HG02759 (cell line): ENCODE measurements around the gene MBOAT7.
"Not testable (repeated sequence)": the region's sequence is repeated elsewhere in the genome, so short reads cannot be mapped to it uniquely, and the experiment has no call there.

ENCODE experiments used
- ATAC-seq: cut with Tn5 transposase; IDR thresholded peaks from one replicate; pipeline ENCODE4 v1.9.1; 2021; ENCODE audit warnings: mild to moderate bottlenecking, moderate library complexity; ENCODE audit not compliant: unreplicated experiment

MBOAT7 gene

GRCh38 chr19:54189145-54189734 is at the start of gene MBOAT7:
Gene MBOAT7 (minus strand): TSS chr19:54189580. CDS start chr19:54188508, 1,072 bp downstream.
- ATAC-seq = peak; percentile 29

DNA sequence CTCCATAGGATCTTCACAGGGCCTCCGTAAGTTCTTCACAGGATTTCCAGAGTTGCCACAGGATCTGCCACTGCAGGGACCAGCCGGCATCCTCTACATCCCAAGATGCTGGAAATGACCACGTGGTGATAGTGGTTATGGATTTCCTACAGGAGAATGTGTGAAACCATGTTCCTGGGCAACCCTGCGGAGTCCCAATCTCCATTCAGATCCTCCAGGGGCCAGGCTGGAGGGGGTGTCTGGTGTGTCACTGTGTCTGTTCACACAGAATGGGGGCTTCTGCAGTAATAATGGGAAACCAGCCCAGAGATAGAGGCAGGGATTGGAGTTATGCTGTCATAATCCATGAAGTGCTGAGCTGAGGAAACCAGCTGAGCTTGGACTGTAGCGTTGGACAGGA is 44.6 kb upstream of the MBOAT7 start:
- no peak for ATAC-seq

DNA sequence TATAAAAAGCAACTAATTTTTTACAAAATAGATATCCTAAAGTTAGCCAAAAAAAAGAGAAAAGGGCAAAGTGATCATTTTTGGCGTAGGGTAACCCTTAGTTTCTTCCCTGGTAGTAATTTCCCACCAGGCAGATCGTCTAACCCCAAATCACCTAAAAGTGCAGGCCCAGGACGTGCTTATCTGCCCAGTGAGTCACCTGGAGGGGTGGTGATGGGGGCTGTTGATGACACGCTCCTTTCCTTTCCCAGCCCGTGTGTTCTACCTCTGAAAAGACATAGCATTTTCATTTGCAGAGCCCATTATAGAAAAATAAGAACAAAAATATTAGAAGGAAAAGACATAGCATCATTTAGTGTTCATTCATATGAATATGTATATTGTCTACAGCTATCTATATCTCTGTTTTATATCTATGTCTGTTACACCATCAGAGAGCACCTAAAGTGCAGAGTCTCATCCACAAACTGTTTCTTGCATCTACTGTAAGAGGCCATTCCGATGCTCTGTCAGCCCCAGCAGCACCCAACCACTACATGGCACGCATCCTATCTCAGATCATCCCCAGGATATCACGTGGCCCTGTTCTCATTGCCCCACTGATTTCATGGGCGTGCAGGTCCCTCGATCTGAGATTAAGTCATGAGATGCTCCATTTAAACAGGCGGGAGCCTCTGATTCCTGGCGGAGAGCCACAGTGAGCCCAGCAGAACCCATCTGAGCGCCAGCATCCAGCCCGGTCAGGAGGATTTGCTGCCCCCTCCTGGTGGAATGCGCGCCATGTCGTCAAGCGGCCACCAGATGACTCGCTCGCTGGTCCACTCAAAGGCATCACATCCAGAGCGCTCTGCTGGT is 41.9 kb upstream of the MBOAT7 start:
- ATAC-seq = peak; percentile 67

- ATAC-seq = no peak
These were observed 40.7 kb upstream of the MBOAT7 start for GRCh38 chr19:54230031-54230430.

GRCh38 chr19:54229146-54229545 is 39.8 kb upstream of the MBOAT7 start:
- no peak for ATAC-seq

GRCh38 chr19:54224619-54225018 is 35.2 kb upstream of the MBOAT7 start:
- not testable (repeated sequence) for ATAC-seq

- ATAC-seq = not testable (repeated sequence)
These were observed 34.5 kb upstream of the MBOAT7 start for GRCh38 chr19:54223937-54224281.

DNA sequence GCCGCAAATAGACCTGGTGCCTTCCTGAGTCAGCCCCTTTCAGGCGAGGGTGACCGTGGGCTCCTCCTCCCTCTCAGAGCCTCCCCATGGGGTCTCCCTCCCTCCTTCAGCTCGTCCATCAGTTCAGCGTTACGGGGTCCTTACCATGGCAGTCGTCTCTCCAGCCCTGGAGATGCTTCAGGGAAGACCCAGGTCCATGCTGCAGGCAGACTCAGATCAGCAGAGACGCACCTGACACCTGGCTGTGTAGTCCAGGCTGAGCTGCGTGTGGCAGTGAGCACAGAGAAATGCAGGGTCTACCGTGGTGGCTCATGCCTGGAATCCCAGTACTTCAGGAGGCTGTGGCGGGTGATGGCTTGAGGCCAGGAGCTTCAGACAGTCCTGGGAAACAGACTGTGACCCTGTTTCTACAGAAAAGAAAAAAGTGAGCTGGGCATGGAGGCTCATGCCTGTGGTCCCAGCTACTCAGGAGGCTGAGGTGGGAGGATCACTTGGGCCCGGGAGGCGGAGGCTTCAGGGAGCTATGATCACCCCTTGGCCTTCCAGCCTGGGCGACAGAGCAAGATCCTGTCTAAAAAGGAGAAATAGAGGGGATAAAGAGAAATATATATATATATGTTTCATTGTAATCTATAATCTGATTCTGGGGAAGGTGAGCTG is 34.0 kb upstream of the MBOAT7 start:
- not testable (repeated sequence) for ATAC-seq

GRCh38 chr19:54222474-54223276 is 33.3 kb upstream of the MBOAT7 start, which contains the start of gene LILRB3:
Gene LILRB3 (minus strand): TSS chr19:54223007. CDS start chr19:54222976, 31 bp downstream.
- ATAC-seq = not testable (repeated sequence)

- not testable (repeated sequence) for ATAC-seq
These were observed 32.6 kb upstream of the MBOAT7 start for GRCh38 chr19:54221947-54222346.

DNA sequence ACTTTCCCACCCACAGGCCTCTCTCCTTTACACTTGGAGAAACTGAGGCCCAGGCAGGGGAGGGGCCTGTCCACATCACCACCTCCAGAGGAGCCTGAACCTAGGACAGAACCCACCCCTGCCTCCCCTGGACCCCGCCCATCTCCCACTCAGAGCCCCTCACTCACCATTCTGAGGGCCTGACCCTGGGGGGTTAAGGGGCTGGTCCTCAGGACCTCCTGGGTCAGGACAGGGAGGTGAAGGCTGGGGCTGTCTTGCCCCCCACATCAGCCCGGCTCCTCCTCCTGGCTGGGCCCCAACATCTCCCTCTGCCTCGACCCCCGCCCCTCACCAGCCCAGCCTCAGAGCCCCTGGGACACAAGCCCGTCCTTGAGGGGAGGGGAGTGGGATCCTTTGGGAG is 30.3 kb upstream of the MBOAT7 start:
- not testable (repeated sequence) for ATAC-seq

DNA sequence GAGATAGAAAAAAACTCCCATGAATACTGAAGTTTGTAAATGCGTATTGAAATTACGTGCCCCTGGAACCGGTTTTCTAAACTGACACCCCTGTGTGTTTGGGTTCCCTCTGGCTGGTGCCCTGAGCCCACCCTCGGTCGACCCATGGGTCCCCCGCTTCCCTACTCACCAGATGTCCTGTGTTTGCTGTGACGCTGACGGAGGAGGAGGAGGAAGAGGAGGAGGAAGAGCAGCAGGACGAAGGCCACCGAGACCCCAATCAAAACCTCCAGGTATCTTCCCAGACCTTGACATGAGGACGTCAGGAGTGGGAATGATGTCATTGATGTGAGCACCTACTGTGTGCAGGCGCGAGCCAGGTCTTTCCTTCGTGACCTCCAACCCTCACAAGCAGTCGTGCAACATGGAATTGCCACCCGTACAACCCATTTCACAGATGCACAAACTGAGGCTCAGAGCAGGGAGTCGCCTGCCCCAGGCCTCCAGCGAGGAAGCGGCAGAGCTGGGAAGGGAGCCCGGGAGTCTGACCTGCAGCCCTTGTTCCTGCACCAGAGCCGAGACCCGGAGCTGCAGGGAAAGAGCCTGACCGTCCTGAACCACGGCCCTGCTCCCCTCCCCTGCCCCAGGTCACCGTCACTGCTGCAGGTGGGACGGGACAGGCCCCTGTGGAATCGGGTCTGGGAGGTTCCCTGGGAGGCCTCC is 29.7 kb upstream of the MBOAT7 start:
- ATAC-seq = no peak

- ATAC-seq = no peak
These were observed 28.9 kb upstream of the MBOAT7 start for GRCh38 chr19:54218259-54218658.

DNA sequence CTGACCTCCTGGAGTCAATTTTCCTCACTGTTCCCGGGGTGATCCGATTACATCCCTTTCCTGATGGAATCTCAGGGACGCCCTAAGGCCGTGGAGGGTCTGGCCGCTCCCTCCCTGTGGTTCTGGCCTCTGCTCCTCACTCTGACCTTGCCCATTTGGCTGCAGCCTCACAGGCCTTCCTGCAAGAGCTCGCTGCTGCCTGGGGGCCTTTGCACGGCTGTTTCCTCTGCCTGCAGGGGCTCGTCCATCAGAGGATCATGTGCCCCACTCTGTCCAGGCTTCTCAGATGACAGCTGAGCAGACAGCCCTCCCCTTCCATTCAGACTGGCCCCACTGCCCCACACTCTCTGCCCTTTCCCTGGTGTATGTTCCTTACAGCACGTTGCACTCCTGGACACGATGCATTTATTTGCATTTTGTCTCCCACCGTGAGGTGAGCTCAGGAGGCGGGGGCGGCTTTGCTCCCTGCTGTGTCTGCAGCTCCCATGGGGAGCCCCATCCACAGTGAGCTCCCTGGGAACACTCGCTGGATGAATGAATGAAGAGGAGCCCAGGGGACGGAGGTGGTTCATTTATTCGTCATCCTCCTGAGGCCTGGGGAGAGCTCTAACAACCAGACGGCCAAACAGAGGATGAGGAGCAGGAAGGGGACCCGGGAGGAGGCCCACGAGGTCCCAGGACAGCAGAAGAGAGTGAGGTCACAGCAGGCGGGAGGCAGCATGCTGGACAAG is 28.3 kb upstream of the MBOAT7 start:
- ATAC-seq = not testable (repeated sequence)

DNA sequence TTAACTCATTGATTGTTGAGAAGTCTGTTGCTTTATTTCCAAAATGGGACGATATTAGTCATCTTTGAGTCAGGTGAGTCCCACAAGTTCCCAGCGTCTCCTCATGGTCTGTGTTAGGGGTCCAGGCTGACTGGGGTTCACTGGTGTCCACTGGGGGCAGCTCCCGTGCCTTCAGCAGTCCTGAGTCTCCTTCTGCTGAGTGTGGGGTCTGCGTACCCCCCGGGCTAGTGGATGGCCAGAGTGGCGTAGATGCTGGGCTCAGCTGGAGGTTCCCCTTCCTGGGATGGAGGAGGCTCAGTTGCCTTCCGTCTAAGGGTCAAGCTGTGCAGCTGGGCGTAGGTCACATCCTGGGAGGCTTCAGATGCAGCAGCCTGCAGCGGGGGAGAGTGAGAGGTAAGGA is 27.5 kb upstream of the MBOAT7 start:
- ATAC-seq = no peak

- not testable (repeated sequence) for ATAC-seq
These were observed 25.4 kb upstream of the MBOAT7 start for GRCh38 chr19:54214734-54215133.

GRCh38 chr19:54214217-54214616 is 24.8 kb upstream of the MBOAT7 start:
- not testable (repeated sequence) for ATAC-seq

DNA sequence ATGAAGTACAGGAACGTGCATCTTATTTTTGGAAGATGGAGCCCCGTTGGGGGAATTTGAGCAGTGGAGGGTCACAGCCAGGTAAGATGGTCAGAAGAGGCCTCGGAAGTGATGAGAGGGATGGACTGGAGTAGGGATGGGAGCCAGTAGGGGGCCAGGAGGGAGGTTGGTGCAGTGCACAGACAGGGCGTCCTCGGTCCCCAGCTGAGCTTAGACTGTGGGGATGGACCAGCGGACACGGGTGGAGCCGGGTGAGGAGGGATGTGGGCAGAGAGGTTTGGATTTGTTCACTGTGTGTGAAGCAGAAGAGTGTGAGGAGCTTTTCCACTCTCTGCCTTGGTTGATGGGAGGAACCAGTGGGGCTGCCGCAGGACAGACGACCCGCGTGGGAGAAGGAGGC is 21.9 kb upstream of the MBOAT7 start:
- ATAC-seq = no peak

DNA sequence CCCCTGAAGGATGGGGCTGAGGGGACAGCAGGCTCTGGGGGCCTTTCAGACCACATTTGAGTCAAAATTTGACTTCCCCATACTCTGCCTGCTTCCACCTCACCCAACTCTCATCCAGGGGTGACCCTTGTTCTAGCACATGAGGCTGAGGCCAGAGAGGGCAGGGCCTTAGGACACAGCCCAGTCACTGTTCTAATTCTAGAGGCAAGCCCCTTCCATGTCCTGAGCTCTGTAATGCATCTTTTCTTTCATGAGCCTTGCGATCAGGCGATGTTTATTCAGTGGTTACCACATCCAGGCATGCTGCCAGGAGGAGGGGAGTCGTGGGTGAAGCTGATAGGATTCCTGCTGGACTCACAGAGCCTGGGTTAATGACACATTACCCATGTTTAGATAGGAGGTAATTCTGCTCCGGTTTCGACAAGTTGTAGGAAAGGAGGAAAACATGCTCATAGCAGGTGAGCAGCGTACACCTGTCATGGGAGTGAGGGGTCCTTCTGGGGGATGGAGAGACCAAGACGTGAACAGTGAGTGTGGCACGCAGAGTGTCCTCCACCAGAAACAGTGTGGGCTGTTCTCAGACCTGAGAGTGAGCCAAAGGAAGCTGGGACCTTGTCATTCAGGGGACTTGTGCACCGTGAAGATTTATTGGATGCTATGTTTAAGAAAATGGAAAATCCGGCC is 20.6 kb upstream of the MBOAT7 start:
- ATAC-seq = no peak
